Esophagus squamous epithelium (tissue), 4 donors: ENCODE results near the gene SPATC1L.

Source experiments
- CTCF ChIP-seq, 6 experiments: fragments of 450-650 bp in 4 of 6; fragments of 200-600 bp in 2 of 6; sonication (generic) in 2 of 6; IDR thresholded peaks; one replicate each; pipeline ENCODE4 v1.5.1; 2016 to 2019; ENCODE audit warnings: antibody characterized with exemption in 6 of 6, mild to moderate bottlenecking in 4 of 6, moderate library complexity in 4 of 6
- POLR2A ChIP-seq, 4 donors: fragments of 450-650 bp; IDR thresholded peaks; one replicate each; pipeline ENCODE4 v1.6.1; 2017; ENCODE audit warnings: antibody characterized with exemption in 4 of 4, mild to moderate bottlenecking in 4 of 4, moderate library complexity in 3 of 4

- TF ChIP-seq CTCF (IDR thresholded peaks at IDR 0.05) (no peak), POLR2A (IDR thresholded peaks at IDR 0.05) (no peak)
Measured at GRCh38 chr21:46193829-46194373, 9.6 kb upstream of the SPATC1L start.
